Gastroesophageal sphincter (tissue), 4 donors: ENCODE results near the gene RASSF6. TPM values are rescaled to one million over a fixed set of nuclear protein-coding genes. Genes with fewer than 3 reads are reported as not detected.
"Not testable (repeated sequence)": the region's sequence is repeated elsewhere in the genome, so short reads cannot be mapped to it uniquely, and the experiment has no call there.

Source experiments
- ATAC-seq: fragments of 150-250 bp; one replicate; pipeline ENCODE4 v1.9.1; 2016; ENCODE audit warnings: mild to moderate bottlenecking, moderate library complexity
- H3K27ac ChIP-seq, 4 donors: fragments of 200-600 bp; sonication (generic) in 3 of 4; 1 replicate in 3 of 4; 2 replicates in 1 of 4; pipeline ENCODE4 v1.5.1; 2016 to 2019
- H3K27me3 ChIP-seq: fragments of 200-600 bp; sonication (generic); one replicate; pipeline ENCODE4 v1.5.1; 2019
- H3K36me3 ChIP-seq, 2 donors: fragments of 200-600 bp; sonication (generic); one replicate each; pipeline ENCODE4 v1.5.1; 2019; ENCODE audit warnings: control low read depth in 1 of 2
- H3K4me1 ChIP-seq, 3 donors: fragments of 200-600 bp; sonication (generic); 1 replicate in 2 of 3; 2 replicates in 1 of 3; pipeline ENCODE4 v1.5.1; 2016 to 2019; ENCODE audit warnings: control low read depth in 2 of 3
- H3K4me3 ChIP-seq, 2 donors: fragments of 200-600 bp; sonication (generic); one replicate each; pipeline ENCODE4 v1.5.1; 2019; ENCODE audit warnings: mild to moderate bottlenecking in 1 of 2, moderate library complexity in 1 of 2
- H3K9me3 ChIP-seq, 3 donors: fragments of 200-600 bp; sonication (generic); one replicate each; pipeline ENCODE4 v1.5.1; 2017 to 2019; ENCODE audit warnings: control low read depth in 2 of 3
- EP300 ChIP-seq: sonication (generic); formaldehyde crosslinking; IDR thresholded peaks from one replicate; pipeline ENCODE4 v1.6.1; 2017; ENCODE audit warnings: antibody characterized with exemption, mild to moderate bottlenecking
- POLR2A ChIP-seq, 2 donors: fragments of 450-650 bp; IDR thresholded peaks; one replicate each; pipeline ENCODE4 v1.6.1; 2017; ENCODE audit warnings: antibody characterized with exemption in 2 of 2, mild to moderate bottlenecking in 2 of 2, moderate library complexity in 1 of 2
- POLR2AphosphoS5 ChIP-seq: sonication (generic); formaldehyde crosslinking; IDR thresholded peaks from one replicate; pipeline ENCODE4 v1.6.1; 2017; ENCODE audit warnings: antibody characterized with exemption
- WGBS, 2 donors: methylation state at CpG; one replicate each; pipeline ENCODE4 v1.1.5; 2018; ENCODE audit warnings: low coverage in 1 of 2; 5-methylcytosine and 5-hydroxymethylcytosine counted together
- total RNA-seq, 4 donors: library from RNA; depleted of rRNA; stranded (reverse); fragments of >200 nt; gene quantifications; one replicate each; pipeline ENCODE4 v1.1.0, GENCODE V29; 2016
- TF ChIP-seq, protein P1 (sequence below), 4 experiments: fragments of 200-600 bp in 2 of 4; fragments of 450-650 bp in 2 of 4; sonication (generic) in 1 of 4; IDR thresholded peaks; one replicate each; pipeline ENCODE4 v1.5.1; 2017 to 2019; ENCODE audit warnings: antibody characterized with exemption in 4 of 4, mild to moderate bottlenecking in 2 of 4, moderate library complexity in 2 of 4

Gene RASSF6
- total RNA-seq, 4 donors from 2014 or later, result 0.15 to 3.8 (median 0.50) TPM

DNA sequence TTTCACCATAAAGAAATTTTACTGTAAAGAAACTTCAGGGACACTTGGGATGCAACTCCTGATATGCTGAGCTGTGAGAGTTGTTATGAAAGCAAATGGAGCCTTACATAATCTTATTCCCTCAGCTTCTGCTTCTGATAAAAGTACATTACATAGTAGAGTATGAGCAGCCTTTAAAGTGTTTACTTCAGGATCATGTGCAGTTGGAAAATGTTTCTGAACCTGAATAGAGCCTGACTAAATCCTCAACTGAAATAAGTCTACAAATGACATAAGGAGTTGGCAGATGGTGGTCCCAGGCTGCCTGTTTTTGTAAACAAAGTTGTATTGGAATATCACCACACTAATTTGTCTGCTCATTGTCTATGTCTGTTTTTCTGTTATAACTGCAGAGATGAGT is 19.3 kb downstream of the RASSF6 start:
- peak; percentile 81 for ATAC-seq

DNA sequence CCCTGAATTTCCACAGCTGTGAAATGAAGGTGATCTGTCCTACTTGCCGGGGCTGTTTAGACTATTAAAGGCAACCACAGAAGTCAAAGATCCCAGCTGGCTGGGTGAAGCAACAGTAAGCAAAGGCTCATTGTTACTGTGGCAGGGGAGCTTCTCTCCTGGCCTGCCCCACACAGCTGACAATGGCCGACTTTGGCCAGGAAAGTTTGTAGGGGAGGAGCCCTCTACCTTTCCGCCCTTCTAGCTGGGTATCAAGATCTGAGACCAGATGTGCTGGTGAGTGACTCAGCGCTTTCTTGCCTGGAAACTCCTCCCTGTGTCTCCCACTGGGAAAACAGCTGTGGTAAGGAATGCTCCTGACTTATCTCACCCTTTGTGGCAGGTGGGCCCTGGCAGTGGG is 21.1 kb downstream of the RASSF6 start:
- ATAC-seq, result no peak
- H3K27ac ChIP-seq, result no peak overlapping the region
- H3K9me3 ChIP-seq, result no peaks in the 10 kb centered on the region
- 70 to 80% methylated on average over 1 to 2 of the region's 4 CpGs for WGBS, 2 donors
- TF ChIP-seq, protein P1, sequence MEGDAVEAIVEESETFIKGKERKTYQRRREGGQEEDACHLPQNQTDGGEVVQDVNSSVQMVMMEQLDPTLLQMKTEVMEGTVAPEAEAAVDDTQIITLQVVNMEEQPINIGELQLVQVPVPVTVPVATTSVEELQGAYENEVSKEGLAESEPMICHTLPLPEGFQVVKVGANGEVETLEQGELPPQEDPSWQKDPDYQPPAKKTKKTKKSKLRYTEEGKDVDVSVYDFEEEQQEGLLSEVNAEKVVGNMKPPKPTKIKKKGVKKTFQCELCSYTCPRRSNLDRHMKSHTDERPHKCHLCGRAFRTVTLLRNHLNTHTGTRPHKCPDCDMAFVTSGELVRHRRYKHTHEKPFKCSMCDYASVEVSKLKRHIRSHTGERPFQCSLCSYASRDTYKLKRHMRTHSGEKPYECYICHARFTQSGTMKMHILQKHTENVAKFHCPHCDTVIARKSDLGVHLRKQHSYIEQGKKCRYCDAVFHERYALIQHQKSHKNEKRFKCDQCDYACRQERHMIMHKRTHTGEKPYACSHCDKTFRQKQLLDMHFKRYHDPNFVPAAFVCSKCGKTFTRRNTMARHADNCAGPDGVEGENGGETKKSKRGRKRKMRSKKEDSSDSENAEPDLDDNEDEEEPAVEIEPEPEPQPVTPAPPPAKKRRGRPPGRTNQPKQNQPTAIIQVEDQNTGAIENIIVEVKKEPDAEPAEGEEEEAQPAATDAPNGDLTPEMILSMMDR (IDR thresholded peaks at IDR 0.05), result no peak
- no peaks in the 10 kb centered on the region for H3K36me3 ChIP-seq
- no peak overlapping the region for H3K4me3 ChIP-seq
- H3K4me1 ChIP-seq, result peaks cover 0 to 21% (median 3%) of the 10 kb centered on the region in 3 donors
- H3K27me3 ChIP-seq, result no peaks in the 10 kb centered on the region

More for the DNA sequence above, 19.3 kb downstream of the RASSF6 start:
- H3K4me1 ChIP-seq, result peaks cover 0 to 24% (median 3%) of the 10 kb centered on the region in 3 donors
- H3K36me3 ChIP-seq, result no peaks in the 10 kb centered on the region
- no peaks in the 10 kb centered on the region for H3K9me3 ChIP-seq
- H3K4me3 ChIP-seq, result no peak overlapping the region
- peak overlapping the region in 1 of 4 donors; percentile 0 for H3K27ac ChIP-seq
- H3K27me3 ChIP-seq, result no peaks in the 10 kb centered on the region
- TF ChIP-seq EP300 (no peak), POLR2A (IDR thresholded peaks at IDR 0.05) (no peak), POLR2AphosphoS5 (no peak)
- TF ChIP-seq, protein P1 (IDR thresholded peaks at IDR 0.05), result no peak

DNA sequence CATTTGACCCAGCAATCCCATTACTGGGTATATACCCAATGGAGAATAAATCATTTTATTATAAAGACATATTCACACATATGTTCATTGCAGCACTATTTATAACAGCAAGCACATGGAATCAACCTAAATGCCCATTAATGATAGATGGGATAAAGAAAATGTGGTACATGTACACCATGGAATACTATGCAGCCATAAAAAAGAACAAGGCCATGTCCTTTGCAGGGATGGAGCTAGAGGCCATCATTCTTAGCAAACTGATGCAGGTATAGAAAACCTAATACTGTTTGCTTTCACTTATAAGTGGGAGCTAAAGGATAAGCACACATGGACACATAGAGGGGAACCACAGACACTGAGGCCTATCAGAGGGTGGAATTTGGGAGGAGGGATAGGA is 22.6 kb downstream of the RASSF6 start:
- Histone ChIP-seq H3K27ac (no peak overlapping the region), H3K4me3 (no peak overlapping the region), H3K36me3 (no peaks in the 10 kb centered on the region), H3K4me1 (peaks cover 0 to 9% (median 0%) of the 10 kb centered on the region in 3 donors), H3K9me3 (no peaks in the 10 kb centered on the region), H3K27me3 (no peaks in the 10 kb centered on the region)
- ATAC-seq, result no peak
- TF ChIP-seq POLR2A (IDR thresholded peaks at IDR 0.05), result no peak
- TF ChIP-seq, protein P1 (IDR thresholded peaks at IDR 0.05), result no peak
- no peak for TF ChIP-seq POLR2AphosphoS5
- TF ChIP-seq EP300, result no peak

DNA sequence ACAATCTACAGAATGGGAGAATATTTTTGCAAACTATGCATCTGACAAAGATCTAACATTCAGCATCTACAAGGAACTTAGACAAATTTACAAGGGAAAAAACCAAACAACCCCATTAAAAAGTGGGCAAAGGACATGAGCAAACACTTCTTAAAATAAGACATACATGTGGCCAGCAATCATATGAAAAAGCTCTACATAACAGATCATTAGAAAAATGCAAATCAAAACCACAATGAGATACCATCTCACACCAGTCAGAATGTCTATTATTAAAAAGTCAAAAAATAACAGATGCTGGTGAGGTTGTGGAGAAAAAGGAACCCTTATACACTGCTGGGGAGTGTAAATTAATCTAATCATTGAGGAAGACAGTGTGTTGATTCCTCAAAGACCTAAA is 23.1 kb downstream of the RASSF6 start:
- H3K4me1 ChIP-seq, H3K9me3 ChIP-seq, H3K27me3 ChIP-seq, H3K27ac ChIP-seq, H3K36me3 ChIP-seq, H3K4me3 ChIP-seq, ATAC-seq: not testable (repeated sequence)

DNA sequence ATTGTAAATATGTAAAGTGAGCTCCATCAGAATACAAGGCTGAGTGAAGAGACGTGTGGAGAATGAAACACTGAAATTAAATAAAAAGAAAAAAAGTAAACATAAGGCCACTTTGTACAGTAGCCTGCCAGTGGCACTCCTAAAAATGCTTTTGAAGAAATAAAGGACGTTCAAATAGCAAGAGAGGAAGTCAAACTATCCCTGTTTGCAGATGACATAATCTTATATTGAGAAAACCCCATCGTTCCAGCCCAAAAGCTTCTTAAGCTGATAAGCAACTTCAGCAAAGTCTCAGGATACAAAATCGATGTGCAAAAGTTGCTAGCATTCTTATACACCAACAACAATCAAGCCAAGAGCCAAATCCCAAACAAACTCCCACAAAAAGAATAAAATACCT is 24.2 kb downstream of the RASSF6 start:
- TF ChIP-seq, protein P1 (IDR thresholded peaks at IDR 0.05), result no peak
- TF ChIP-seq EP300 (no peak), POLR2A (IDR thresholded peaks at IDR 0.05) (no peak), POLR2AphosphoS5 (no peak)

More for the DNA sequence above, 24.2 kb downstream of the RASSF6 start:
- WGBS, 2 donors, result 30 to 38% methylated on average over 4 of the region's 4 CpGs
- Histone ChIP-seq H3K27ac (no peak overlapping the region), H3K4me3 (no peak overlapping the region), H3K4me1 (peaks cover 0 to 5% (median 0%) of the 10 kb centered on the region in 3 donors), H3K27me3 (no peaks in the 10 kb centered on the region), H3K9me3 (no peaks in the 10 kb centered on the region), H3K36me3 (no peaks in the 10 kb centered on the region)
- ATAC-seq, result no peak
